GM21528 (cell line): ENCODE results near the gene NSD1.
"Not testable (repeated sequence)": the region's sequence is repeated elsewhere in the genome, so short reads cannot be mapped to it uniquely, and the experiment has no call there.

ENCODE experiments used
- ATAC-seq: cut with Tn5 transposase; IDR thresholded peaks from one replicate; pipeline ENCODE4 v1.9.1; 2021; ENCODE audit warnings: mild to moderate bottlenecking, moderate library complexity; ENCODE audit not compliant: unreplicated experiment, low FRiP score

NSD1 gene

DNA sequence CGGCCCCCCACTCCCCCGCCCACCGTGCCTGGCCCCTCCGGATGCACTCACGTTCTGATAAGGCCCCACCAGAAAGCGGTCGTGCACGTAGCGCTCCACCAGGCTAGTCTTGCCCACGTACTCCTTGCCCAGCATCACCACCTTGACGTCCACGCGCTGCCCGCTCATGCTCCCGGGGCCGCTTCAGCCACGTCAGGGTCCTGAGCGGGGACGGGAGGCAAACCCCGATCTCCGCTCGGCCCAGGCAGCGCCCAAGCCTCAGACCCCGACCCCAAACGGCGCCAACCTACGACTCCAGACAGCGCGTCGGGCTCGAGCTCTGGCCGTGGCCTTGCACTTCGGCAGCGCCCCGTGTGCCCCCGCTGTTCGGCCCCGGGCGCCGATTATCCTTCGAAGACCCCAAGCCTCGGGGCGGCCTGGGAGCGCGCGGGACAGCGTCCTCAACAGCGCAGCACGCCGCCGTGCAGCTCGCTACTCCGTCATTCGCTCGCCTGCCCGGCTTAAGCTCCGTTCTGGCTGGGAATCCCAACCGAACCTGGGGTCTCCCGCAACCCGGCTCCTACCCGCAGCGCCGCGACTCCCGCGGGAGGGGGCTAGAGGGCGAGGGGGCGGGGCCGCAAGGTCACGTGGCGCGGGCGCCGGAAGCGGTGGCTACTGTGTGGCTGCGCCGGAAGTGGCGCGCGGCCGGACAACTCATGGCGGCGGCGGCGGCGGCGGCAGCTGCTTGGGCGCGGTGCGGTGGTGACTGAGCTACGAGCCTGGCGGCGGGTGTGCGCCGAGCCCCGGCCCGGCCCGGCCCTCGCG, 169.8 kb downstream of the NSD1 start, which contains the start of the genes PRELID1 and RAB24:
Gene PRELID1 (plus strand): TSS at position 679 of the 804 bp plus-strand sequence. CDS start 187 bp downstream, outside the sequence.
Gene RAB24 (minus strand): TSS at position 599 of the 804 bp plus-strand sequence. CDS start 431 bp downstream, at position 168.
- ATAC-seq, result peak; percentile 64

DNA sequence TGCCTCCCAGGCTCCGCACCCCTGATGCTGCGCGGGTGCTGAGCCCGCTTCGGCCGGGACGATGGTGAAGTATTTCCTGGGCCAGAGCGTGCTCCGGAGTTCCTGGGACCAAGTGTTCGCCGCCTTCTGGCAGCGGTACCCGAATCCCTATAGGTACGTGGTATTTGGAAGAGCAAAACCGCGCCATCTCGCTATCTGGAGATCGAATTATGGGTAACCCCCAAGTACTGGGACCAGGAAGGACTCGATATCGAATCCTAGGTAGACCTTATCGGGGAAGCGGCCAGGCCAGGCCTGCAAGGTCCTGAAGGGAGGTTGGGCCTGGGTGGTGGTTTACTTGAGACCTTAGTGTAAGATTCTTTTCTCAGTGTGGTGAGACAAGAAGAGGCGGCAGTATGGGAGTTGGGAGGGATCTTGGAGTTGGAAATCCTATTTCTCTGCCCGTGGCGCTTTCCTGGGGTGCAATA, 170.4 kb downstream of the NSD1 start:
- ATAC-seq, result peak; percentile 12

DNA sequence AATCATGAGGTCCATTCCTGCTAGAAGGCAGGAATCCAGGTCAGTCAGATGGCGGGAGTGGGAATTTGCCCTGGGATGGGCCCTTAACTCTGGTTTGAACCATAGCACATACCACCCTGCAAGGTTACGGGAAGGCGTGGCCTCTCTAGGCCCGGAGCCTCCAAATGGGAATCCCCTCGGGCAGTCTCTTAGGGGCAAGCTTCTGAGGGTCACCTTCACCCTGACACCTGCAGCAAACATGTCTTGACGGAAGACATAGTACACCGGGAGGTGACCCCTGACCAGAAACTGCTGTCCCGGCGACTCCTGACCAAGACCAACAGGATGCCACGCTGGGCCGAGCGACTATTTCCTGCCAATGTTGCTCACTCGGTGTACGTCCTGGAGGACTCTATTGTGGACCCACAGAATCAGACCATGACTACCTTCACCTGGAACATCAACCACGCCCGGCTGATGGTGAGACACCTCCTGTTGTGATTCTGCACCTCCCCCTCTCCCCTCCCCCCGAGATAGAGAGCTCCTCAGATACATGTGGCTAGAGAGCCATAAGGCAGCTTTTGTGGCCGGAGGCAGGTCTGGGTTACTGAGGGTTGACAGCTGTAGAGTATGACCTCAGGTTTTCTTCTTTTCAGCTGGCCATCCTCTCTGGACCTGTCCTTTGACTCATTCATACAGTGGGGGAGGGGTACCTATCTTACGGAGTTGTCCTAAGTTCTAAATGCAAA, 171.0 kb downstream of the NSD1 start:
- no peak for ATAC-seq

DNA sequence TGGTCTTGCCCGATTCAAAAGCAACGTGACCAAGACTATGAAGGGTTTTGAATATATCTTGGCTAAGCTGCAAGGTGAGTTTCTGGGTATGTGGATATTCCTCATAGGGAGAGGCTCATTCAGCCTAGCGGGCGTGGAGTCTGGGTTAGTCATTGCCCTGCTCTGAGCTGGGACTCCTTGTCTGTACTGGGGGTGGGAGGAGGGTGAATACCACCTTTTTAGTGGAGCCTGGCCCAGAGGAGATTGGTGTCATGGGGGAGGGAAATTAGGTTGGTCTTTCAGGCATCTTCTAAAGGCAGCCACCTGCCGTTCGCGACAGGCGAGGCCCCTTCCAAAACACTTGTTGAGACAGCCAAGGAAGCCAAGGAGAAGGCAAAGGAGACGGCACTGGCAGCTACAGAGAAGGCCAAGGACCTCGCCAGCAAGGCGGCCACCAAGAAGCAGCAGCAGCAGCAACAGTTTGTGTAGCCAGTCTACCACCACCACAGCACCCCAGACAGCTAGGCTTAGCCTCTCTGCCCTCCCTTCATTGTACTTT, 172.6 kb downstream of the NSD1 start:
- not testable (repeated sequence) for ATAC-seq

DNA sequence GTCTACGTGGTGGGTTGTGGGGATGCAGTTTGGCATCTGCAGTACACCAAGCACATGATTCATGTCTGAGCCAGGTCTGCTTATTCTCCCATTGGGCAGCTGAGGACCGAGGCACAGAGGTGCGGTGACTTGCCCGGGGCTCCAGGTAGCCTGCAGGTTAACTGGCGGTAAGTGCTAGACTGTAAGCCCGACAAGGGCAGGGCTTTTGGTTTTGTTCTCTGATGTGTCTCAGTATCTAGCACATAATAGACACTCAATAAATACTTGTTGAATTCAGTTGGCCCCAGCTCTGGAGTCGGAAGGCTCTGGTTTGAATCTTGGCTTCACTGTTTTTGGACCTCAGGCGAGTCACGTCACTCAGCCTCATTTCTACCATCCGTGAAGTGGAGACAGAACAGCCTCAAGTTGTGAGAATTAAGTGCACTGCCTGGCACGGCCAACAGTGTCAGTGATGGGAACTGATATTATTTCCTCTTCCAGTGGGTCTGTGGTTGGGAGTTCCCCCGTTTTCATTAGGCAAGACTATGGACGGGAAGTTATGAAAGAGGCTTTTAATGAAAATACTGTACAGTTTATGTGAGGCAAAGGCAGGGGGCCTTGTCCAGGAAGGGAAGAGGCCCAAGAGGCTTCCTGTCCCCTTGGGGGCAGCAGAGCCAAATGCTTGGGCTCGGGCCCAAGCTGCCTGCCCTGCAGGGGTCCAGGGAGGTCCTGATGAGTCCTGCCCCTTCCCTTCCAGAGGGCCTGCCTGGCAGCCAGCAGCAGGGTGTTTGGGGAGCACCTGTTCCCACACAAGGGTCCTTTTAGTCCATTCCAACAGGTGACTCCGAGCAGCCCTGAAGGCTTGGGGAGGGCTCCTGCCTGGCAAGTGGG, 173.3 kb downstream of the NSD1 start:
- ATAC-seq, result no peak

GRCh38 chr5:177307544-177308363, 174.2 kb downstream of the NSD1 start:
- no peak for ATAC-seq

DNA sequence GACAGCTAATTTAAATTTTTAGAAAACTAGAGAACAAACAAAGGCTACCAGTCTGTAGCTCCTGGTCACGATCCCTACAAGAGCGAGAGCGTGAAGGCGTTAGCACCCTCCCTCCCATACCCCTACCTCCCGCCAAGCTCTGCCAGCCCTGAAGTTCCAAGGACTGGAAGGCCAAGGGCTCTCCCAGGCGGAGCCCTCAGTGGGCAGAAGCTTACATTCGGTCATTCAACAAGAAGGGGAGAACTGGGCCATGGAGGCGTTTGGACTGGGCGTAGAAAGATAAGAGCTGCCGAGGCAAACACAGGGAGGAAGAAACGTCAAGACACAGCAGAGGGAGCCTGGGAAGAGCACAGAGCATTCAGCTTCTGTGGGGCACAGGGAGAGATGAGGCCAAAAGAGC, 175.2 kb downstream of the NSD1 start:
- ATAC-seq, result no peak

GRCh38 chr5:177309351-177310191, 176.0 kb downstream of the NSD1 start:
- no peak for ATAC-seq

- no peak for ATAC-seq
Observed at GRCh38 chr5:177310332-177310731, 176.8 kb downstream of the NSD1 start.

DNA sequence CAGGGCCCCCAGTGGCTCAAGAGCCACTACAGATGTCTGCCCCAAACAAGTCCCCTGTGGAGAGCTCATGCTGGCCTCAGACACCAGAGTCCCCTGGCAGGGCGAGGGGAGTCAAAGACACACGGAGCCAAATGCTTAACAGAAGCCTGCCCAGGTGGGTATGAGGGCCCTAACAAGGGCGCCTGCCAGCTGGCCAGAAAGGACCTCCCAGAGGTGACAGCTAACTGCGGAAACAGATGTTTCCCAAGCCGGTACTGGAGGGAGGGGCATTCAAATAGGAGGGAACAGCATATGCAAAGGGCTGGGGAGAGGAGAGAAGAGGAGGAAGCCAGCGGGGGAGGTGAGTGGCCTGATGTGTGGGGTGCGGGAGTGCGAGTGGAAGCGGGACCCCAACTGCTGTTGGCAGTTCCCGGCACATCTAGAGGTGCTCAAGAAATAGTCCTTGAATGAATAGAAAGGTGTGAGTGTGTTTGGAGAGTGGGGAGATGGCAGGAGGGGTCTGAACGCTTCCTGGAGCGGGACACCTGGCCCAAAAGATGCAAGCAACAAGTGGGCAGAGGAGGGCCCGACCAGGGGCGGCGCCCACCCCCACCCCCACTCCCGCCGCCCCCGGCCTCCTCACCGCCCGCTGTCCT, 177.3 kb downstream of the NSD1 start:
- ATAC-seq, result no peak

- peak; percentile 1 for ATAC-seq
Observed at GRCh38 chr5:177311392-177311722, 177.8 kb downstream of the NSD1 start.

GRCh38 chr5:177311723-177312648, 178.4 kb downstream of the NSD1 start, which contains the start of gene MXD3:
TSS of gene MXD3 (minus strand) at chr5:177311898. CDS start at chr5:177311830, 68 bp downstream.
- ATAC-seq, result peak; percentile 77

- peak; percentile 26 for ATAC-seq
Observed at GRCh38 chr5:177312649-177313181, 179.1 kb downstream of the NSD1 start.

DNA sequence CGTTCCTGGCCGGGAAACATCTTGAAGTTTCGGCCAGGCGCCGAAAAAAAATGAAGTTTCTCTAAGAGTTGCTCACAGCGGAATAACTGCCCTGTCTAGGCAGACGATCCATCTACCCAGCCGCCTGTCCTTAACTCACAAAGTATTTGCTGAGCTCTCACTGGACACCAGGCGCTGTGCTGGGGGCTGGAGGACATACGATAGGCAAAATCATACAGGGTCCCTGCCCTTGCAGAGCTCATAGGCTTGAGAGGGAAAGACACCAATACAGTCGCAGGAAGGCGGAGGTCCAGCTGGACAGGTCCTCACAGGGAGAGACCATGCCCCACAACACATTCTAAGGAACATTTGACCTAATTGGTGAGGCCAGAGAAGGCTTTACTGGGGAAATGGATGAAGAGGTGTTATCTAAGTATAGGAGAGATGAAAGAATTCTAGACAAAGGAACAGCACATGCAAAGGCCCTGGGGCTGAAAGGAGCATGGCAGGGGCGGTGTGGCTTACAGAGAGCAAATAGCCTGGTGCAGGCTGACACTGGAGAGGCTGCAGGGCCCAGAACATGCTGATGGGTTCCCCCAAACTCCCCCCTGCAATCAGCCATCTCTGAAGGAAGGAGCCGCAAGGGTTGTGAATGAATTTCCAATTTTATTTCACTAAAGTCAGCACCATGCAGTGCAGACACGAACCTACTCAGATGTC, 180.1 kb downstream of the NSD1 start:
- no peak for ATAC-seq

GRCh38 chr5:177314376-177315342, 181.1 kb downstream of the NSD1 start:
- no peak for ATAC-seq
